ENCODE data around the gene C11orf21.

- TF ChIP-seq, protein P1, sequence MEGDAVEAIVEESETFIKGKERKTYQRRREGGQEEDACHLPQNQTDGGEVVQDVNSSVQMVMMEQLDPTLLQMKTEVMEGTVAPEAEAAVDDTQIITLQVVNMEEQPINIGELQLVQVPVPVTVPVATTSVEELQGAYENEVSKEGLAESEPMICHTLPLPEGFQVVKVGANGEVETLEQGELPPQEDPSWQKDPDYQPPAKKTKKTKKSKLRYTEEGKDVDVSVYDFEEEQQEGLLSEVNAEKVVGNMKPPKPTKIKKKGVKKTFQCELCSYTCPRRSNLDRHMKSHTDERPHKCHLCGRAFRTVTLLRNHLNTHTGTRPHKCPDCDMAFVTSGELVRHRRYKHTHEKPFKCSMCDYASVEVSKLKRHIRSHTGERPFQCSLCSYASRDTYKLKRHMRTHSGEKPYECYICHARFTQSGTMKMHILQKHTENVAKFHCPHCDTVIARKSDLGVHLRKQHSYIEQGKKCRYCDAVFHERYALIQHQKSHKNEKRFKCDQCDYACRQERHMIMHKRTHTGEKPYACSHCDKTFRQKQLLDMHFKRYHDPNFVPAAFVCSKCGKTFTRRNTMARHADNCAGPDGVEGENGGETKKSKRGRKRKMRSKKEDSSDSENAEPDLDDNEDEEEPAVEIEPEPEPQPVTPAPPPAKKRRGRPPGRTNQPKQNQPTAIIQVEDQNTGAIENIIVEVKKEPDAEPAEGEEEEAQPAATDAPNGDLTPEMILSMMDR (conservative IDR thresholded peaks at IDR 0.05 in 1 of 2, IDR thresholded peaks at IDR 0.05 in 1 of 2; ENCODE audit: extremely low read depth in 1 of 2, insufficient read depth in 1 of 2, low read depth in 1 of 2, low read length in 2 of 2), result no peak
- no peak for TF ChIP-seq EZH2 (IDR thresholded peaks at IDR 0.05; ENCODE audit: borderline replicate concordance, low read length)
Measured at GRCh38 chr11:2265854-2266585, 35.7 kb downstream of the C11orf21 start.
